Osteoblast (primary cell): Measurements from ENCODE around the gene INPP4B. TPM values are rescaled to one million over a fixed set of nuclear protein-coding genes. Genes with fewer than 3 reads are reported as not detected.

Source experiments
- DNase-seq: peaks from one replicate; pipeline ENCODE4 v3.0.0; 2011; ENCODE audit warnings: low spot score, mixed read lengths; ENCODE audit not compliant: insufficient read length; ENCODE audit errors: missing footprints
- H2AFZ ChIP-seq: 2 replicates; pipeline ENCODE4 v1.6.0; 2011; ENCODE audit warnings: mild to moderate bottlenecking, low read length
- H3K27ac ChIP-seq: 2 replicates; pipeline ENCODE4 v1.5.1; 2011; ENCODE audit warnings: mild to moderate bottlenecking, low read depth, low read length, moderate library complexity
- H3K27me3 ChIP-seq: 2 replicates; pipeline ENCODE4 v1.6.0; 2012; ENCODE audit warnings: mild to moderate bottlenecking, control low read depth, inconsistent platforms, low read length, moderate library complexity; ENCODE audit not compliant: insufficient read depth
- H3K36me3 ChIP-seq: 2 replicates; pipeline ENCODE4 v1.5.1; 2011; ENCODE audit warnings: mild to moderate bottlenecking, low read length, control low read depth, moderate library complexity; ENCODE audit not compliant: insufficient read depth
- H3K4me1 ChIP-seq: 2 replicates; pipeline ENCODE4 v1.5.1; 2011; ENCODE audit warnings: mild to moderate bottlenecking, low read length, control low read depth, moderate library complexity; ENCODE audit not compliant: insufficient read depth
- H3K4me2 ChIP-seq: 2 replicates; pipeline ENCODE4 v1.6.0; 2011; ENCODE audit warnings: mild to moderate bottlenecking, low read length; ENCODE audit not compliant: insufficient read depth
- H3K4me3 ChIP-seq: fragments of 200-600 bp; sonication (generic); 3 replicates; pipeline ENCODE4 v1.5.1; 2012; ENCODE audit warnings: mild to moderate bottlenecking, low read length, inconsistent platforms; ENCODE audit not compliant: insufficient read depth
- H3K79me2 ChIP-seq: 2 replicates; pipeline ENCODE4 v1.6.0; 2012; ENCODE audit warnings: mild to moderate bottlenecking, low read length, control low read depth, inconsistent platforms; ENCODE audit not compliant: insufficient read depth
- H3K9me3 ChIP-seq: 2 replicates; pipeline ENCODE4 v1.5.1; 2011; ENCODE audit warnings: low read depth, low read length, control low read depth
- H4K20me1 ChIP-seq: 2 replicates; pipeline ENCODE4 v1.6.0; 2012; ENCODE audit warnings: mild to moderate bottlenecking, low read length, control low read depth; ENCODE audit not compliant: insufficient read depth
- total RNA-seq: library from RNA; depleted of rRNA; stranded (reverse); fragments of >200 nt; gene quantifications from 2 replicates; pipeline ENCODE4 v1.2.3, GENCODE V29; 2012
- TF ChIP-seq, protein P1 (sequence below): IDR thresholded peaks from 2 replicates; pipeline ENCODE4 v1.5.1; 2011; ENCODE audit warnings: mild to moderate bottlenecking, low read depth, low read length, moderate library complexity; ENCODE audit errors: extremely low read depth

Gene INPP4B
- 11.6 and 15.6 TPM in 2 replicates for total RNA-seq

DNA sequence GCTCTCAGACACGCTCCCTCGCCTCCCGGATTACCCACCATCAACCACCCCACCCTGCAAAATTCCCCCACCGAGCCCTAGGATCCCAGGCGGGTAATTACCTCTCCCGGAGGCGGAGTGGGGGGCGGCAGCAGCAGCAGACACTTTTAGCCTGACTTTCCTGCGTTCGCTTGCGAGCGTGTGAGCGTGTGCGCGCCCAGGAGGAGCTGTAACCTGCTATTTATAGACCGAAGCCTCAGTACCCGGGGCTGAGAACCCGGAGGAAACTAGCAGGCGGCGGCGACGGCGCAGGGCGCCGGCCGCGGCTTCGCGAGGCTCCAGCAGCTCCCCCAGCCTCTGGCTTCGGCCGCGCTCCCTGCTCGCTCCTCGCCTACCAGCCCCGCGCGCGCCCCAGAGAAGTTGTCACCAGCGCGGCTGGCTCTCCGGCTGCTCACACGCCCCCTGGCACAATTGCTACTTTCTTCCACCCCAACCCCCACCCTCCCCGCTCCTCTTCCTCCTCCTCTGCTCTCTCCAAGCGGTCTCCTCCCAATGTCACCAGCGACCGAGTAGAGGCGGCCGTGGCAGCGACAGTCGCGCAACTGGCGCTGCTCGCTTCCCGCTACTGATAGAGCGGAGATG lies at the start of gene INPP4B:
TSS of gene INPP4B (minus strand) at position 194 of the 621 bp plus-strand sequence.
- peak within 1 kb of the TSS; percentile 83 for H3K4me3 ChIP-seq
- no peaks in the 10 kb centered on the region for H3K79me2 ChIP-seq
- TF ChIP-seq, protein P1, sequence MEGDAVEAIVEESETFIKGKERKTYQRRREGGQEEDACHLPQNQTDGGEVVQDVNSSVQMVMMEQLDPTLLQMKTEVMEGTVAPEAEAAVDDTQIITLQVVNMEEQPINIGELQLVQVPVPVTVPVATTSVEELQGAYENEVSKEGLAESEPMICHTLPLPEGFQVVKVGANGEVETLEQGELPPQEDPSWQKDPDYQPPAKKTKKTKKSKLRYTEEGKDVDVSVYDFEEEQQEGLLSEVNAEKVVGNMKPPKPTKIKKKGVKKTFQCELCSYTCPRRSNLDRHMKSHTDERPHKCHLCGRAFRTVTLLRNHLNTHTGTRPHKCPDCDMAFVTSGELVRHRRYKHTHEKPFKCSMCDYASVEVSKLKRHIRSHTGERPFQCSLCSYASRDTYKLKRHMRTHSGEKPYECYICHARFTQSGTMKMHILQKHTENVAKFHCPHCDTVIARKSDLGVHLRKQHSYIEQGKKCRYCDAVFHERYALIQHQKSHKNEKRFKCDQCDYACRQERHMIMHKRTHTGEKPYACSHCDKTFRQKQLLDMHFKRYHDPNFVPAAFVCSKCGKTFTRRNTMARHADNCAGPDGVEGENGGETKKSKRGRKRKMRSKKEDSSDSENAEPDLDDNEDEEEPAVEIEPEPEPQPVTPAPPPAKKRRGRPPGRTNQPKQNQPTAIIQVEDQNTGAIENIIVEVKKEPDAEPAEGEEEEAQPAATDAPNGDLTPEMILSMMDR, result no peak
- no peaks in the 10 kb centered on the region for H3K9me3 ChIP-seq
- no peaks in the 10 kb centered on the region for H4K20me1 ChIP-seq
- peak within 1 kb of the TSS; percentile 44 for H3K27ac ChIP-seq
- peaks cover 19% of the 10 kb centered on the region for H3K27me3 ChIP-seq
- H3K4me2 ChIP-seq, result peak within 1 kb of the TSS; percentile 94
- DNase-seq, result peak; percentile 88
- no peaks in the 10 kb centered on the region for H3K36me3 ChIP-seq
- peaks cover 10% of the 10 kb centered on the region for H3K4me1 ChIP-seq
- H2AFZ ChIP-seq, result peak within 1 kb of the TSS; percentile 92

DNA sequence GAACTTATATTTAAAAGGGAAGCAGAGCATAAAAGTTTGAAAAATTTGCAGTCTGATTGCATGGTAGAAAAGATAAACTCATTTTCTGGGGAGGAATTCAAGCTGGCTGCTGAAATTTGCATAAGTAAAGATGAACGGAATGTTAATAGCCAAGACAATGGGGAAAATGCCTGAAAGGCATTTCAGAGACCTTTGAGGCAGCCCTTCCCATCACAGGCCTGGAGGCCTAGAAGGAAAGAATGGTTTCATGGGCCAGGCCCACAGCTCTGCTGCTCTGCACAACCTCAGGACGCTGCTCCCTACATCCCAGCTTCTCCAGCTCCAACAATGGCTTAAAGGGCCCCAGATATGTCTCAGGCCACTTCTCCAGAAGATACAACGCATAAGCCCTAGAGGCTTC lies 46.9 kb upstream of the INPP4B start:
- DNase-seq, result no peak
- Histone ChIP-seq H3K27ac (no peak overlapping the region), H3K4me2 (no peak overlapping the region), H3K9me3 (no peaks in the 10 kb centered on the region), H4K20me1 (no peaks in the 10 kb centered on the region), H2AFZ (no peak overlapping the region), H3K4me3 (no peak overlapping the region), H3K36me3 (no peaks in the 10 kb centered on the region), H3K27me3 (peaks cover 2% of the 10 kb centered on the region), H3K79me2 (no peaks in the 10 kb centered on the region), H3K4me1 (no peaks in the 10 kb centered on the region)
- TF ChIP-seq, protein P1, result no peak

DNA sequence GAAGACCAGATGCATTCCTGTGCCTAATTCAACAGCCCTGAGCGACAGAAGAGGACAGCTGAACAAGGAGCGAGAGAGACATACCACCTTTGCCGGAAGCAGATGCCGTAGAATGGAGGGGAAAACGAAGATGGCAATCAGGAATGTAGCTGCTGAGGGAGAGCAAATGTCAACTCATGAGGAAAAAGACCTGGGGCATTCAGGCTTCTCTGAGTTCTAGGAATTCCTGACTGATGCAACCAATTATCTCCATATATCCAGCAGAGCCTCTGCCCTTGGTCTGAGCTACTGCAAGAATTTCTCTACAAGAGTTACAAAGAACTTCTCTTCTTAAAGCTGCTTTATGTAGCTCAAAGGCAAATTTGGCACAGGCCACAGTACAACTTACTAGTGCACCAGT lies 40.5 kb upstream of the INPP4B start:
- H3K4me3 ChIP-seq, result no peak overlapping the region
- H3K4me1 ChIP-seq, result no peaks in the 10 kb centered on the region
- H3K79me2 ChIP-seq, result no peaks in the 10 kb centered on the region
- H3K4me2 ChIP-seq, result no peak overlapping the region
- H3K36me3 ChIP-seq, result no peaks in the 10 kb centered on the region
- H2AFZ ChIP-seq, result no peak overlapping the region
- TF ChIP-seq, protein P1, result no peak
- DNase-seq, result no peak
- H3K27ac ChIP-seq, result no peak overlapping the region
- H3K27me3 ChIP-seq, result peaks cover 2% of the 10 kb centered on the region
- no peaks in the 10 kb centered on the region for H3K9me3 ChIP-seq
- no peaks in the 10 kb centered on the region for H4K20me1 ChIP-seq

DNA sequence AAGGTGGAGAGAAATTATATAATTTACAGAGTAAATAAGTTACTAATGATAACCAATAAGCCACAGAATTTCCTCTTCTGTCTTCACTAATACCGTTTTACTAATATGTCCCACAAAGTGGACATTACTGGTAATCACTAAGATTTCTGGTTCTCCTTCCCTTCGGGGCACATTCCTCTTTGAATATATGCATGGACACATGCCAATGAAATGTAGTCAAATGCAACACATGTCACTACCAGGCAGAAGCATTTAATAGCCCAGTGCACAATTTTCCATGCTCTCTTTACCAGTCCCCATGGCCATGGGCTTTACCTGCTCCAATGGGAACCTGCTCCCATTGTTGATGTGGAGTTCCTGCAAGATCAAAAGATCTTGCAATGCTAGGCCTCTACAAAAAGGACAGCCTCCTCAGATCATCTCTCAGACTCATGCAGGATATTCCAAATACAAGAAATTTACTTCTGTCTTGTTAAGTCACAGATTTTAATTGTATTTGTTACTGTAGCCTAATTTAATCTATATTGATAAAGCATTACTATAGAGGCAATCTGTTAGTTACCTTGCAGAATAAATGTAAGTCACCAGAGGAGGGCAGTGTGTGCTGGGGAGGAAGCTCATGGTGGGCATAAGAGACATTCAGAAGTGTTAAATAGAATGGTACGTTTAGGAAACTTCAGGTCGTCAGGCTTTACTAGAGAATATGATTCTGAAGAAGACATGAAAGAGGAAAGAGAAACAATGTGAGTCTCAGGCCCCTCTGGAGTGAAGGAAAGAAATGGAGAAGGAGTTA lies 37.1 kb upstream of the INPP4B start:
- H3K9me3 ChIP-seq, result no peaks in the 10 kb centered on the region
- no peaks in the 10 kb centered on the region for H3K4me1 ChIP-seq
- DNase-seq, result no peak
- H4K20me1 ChIP-seq, result no peaks in the 10 kb centered on the region
- no peaks in the 10 kb centered on the region for H3K36me3 ChIP-seq
- no peak overlapping the region for H3K27ac ChIP-seq
- H2AFZ ChIP-seq, result no peak overlapping the region
- TF ChIP-seq, protein P1, result peak; percentile 41
- no peak overlapping the region for H3K4me3 ChIP-seq
- no peak overlapping the region for H3K4me2 ChIP-seq
- no peaks in the 10 kb centered on the region for H3K27me3 ChIP-seq
- no peaks in the 10 kb centered on the region for H3K79me2 ChIP-seq
